ENCODE results near the gene BCL11A.

DNA sequence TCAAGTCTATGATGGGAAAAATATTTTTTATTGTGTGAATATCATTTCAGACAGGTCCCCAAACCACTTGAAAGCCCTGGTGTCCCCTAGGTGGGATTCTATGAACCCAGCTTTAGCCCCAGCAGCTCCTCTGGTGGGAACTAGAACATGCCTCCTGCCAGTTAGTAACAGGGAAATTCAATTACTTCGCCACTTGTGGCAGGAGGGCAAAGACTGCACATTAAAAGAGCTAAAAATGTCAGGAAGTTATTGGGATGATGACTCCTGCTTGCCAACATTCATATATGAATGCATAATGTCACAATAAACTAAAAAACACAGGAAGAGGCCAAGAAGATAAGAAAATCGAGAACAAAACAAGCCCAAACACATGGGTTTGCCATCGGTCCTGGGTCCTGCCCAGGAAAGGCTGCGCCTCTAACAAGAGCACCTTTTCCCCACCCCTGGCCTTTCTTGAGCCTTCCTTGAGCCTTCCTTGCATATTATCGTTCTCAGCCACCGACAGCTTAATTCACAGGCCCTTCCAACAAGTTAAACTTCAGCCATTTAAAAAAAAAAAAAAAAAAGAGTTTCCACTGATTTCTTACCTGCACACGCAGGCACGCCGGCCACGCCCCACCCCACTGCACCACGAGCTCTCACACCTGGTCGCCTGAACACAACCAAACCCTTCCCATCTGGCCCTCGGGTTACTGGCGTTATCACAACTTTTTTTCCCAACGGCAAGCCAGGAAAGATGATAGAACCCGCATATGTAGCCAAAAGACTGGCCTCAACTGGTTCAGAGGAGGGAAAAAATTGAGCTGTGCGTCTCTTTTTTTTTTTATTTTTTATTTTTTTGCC is 23.4 kb downstream of the BCL11A start:
- TF ChIP-seq CTCF (IDR thresholded peaks at IDR 0.05; ENCODE audit: low read depth, low read length, missing input control) (no peak), JUND (IDR thresholded peaks at IDR 0.05) (no peak), REST (IDR thresholded peaks at IDR 0.05) (no peak), SP1 (IDR thresholded peaks at IDR 0.05) (no peak), YY1 (IDR thresholded peaks at IDR 0.05) (no peak), HNF4A (conservative IDR thresholded peaks at IDR 0.05) (no peak), RAD21 (IDR thresholded peaks at IDR 0.05) (no peak), RXRA (IDR thresholded peaks at IDR 0.05) (no peak), EGR1 (IDR thresholded peaks at IDR 0.05; ENCODE audit: low read depth in 2 of 2) (no peak)
- TF ChIP-seq, protein P1, sequence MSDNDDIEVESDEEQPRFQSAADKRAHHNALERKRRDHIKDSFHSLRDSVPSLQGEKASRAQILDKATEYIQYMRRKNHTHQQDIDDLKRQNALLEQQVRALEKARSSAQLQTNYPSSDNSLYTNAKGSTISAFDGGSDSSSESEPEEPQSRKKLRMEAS (IDR thresholded peaks at IDR 0.05) = no peak

Measured in liver (tissue), 3 donors.